ENCODE measurements around the gene RTBDN.
"Not testable (repeated sequence)": the region's sequence is repeated elsewhere in the genome, so short reads cannot be mapped to it uniquely, and the experiment has no call there.

Gene RTBDN

GRCh38 chr19:12864143-12864542 lies 29.8 kb upstream of the RTBDN start:
- intact Hi-C loops (cut with DNase I; ENCODE audit: low total_unique reads) = no loop called here
- Histone ChIP-seq H3K4me3 (no peak overlapping the region), H3K9me3 (no peaks in the 10 kb centered on the region), H3K4me1 (peaks cover 0 to 7% (median 6%) of the 10 kb centered on the region in 4 donors), H3K27ac (no peak overlapping the region), H3K36me3 (no peaks in the 10 kb centered on the region), H3K27me3 (peaks cover 0 to 39% of the 10 kb centered on the region in 2 donors)
- no peak for TF ChIP-seq CTCF (IDR thresholded peaks at IDR 0.05)
- no peak for DNase-seq

- no peaks in the 10 kb centered on the region for H3K27me3 ChIP-seq
- no peak overlapping the region for H3K4me3 ChIP-seq
- no peak for TF ChIP-seq CTCF (IDR thresholded peaks at IDR 0.05)
- DNase-seq = no peak
- no peak overlapping the region for H3K27ac ChIP-seq
- no peaks in the 10 kb centered on the region for H3K4me1 ChIP-seq
- H3K9me3 ChIP-seq = peaks cover 0 to 6% (median 0%) of the 10 kb centered on the region in 3 donors
- intact Hi-C loops (cut with DNase I; ENCODE audit: low total_unique reads) = no loop called here
- no peaks in the 10 kb centered on the region for H3K36me3 ChIP-seq
Observed at GRCh38 chr19:12859546-12859945, 25.2 kb upstream of the RTBDN start.

GRCh38 chr19:12858041-12858928 lies 23.9 kb upstream of the RTBDN start:
- Histone ChIP-seq H3K4me3 (no peak overlapping the region), H3K9me3 (peaks cover 0 to 6% (median 0%) of the 10 kb centered on the region in 3 donors), H3K27ac (no peak overlapping the region), H3K36me3 (no peaks in the 10 kb centered on the region), H3K4me1 (no peaks in the 10 kb centered on the region), H3K27me3 (no peaks in the 10 kb centered on the region)
- intact Hi-C loops (cut with DNase I; ENCODE audit: low total_unique reads) = no loop called here
- no peak for DNase-seq
- TF ChIP-seq CTCF (IDR thresholded peaks at IDR 0.05) = no peak

GRCh38 chr19:12856653-12857052 lies 22.3 kb upstream of the RTBDN start:
- no peak overlapping the region for H3K4me3 ChIP-seq
- DNase-seq = no peak
- H3K27me3 ChIP-seq = peaks cover 0 to 7% of the 10 kb centered on the region in 2 donors
- H3K27ac ChIP-seq = no peak overlapping the region
- H3K36me3 ChIP-seq = no peaks in the 10 kb centered on the region
- no peak for TF ChIP-seq CTCF (IDR thresholded peaks at IDR 0.05)
- no peaks in the 10 kb centered on the region for H3K4me1 ChIP-seq
- H3K9me3 ChIP-seq = peaks cover 0 to 6% (median 0%) of the 10 kb centered on the region in 3 donors
- intact Hi-C loops (cut with DNase I; ENCODE audit: low total_unique reads) = no loop called here

- DNase-seq = peak; percentile 73 to 84
- H3K4me1 ChIP-seq = peaks cover 0 to 11% (median 6%) of the 10 kb centered on the region in 4 donors
- no peaks in the 10 kb centered on the region for H3K36me3 ChIP-seq
- intact Hi-C loops (cut with DNase I; ENCODE audit: low total_unique reads) = loop anchor here (5.0 kb wide), 1 partner anchor 80 kb away; no protein-coding TSS in a partner anchor
- peak overlapping the region in 1 of 2 donors; percentile 16 for H3K4me3 ChIP-seq
- peak; percentile 98 to 99 for TF ChIP-seq CTCF (IDR thresholded peaks at IDR 0.05)
- H3K27me3 ChIP-seq = peaks cover 0 to 56% of the 10 kb centered on the region in 2 donors
- no peaks in the 10 kb centered on the region for H3K9me3 ChIP-seq
- H3K27ac ChIP-seq = no peak overlapping the region
Observed at GRCh38 chr19:12847159-12848139, 13.1 kb upstream of the RTBDN start.

GRCh38 chr19:12846613-12847012 lies 12.2 kb upstream of the RTBDN start:
- H3K9me3 ChIP-seq, DNase-seq, H3K27ac ChIP-seq, H3K36me3 ChIP-seq, H3K4me3 ChIP-seq: not testable (repeated sequence)
- intact Hi-C loops (cut with DNase I; ENCODE audit: low total_unique reads) = loop anchor here (5.0 kb wide), 1 partner anchor 79 kb away; no protein-coding TSS in a partner anchor
- Histone ChIP-seq H3K27me3 (peaks cover 0 to 57% of the 10 kb centered on the region in 2 donors), H3K4me1 (peaks cover 0 to 11% (median 6%) of the 10 kb centered on the region in 4 donors)

All from tibial artery (tissue), 4 donors.